ENCODE data around the gene MTUS2. TPM values are rescaled to one million over a fixed set of nuclear protein-coding genes. Genes with fewer than 3 reads are reported as not detected.

MTUS2 gene
- total RNA-seq, 6 donors from 2014 or later = 0.11 to 1.6 (median 0.20) TPM; not detected in 1

DNA sequence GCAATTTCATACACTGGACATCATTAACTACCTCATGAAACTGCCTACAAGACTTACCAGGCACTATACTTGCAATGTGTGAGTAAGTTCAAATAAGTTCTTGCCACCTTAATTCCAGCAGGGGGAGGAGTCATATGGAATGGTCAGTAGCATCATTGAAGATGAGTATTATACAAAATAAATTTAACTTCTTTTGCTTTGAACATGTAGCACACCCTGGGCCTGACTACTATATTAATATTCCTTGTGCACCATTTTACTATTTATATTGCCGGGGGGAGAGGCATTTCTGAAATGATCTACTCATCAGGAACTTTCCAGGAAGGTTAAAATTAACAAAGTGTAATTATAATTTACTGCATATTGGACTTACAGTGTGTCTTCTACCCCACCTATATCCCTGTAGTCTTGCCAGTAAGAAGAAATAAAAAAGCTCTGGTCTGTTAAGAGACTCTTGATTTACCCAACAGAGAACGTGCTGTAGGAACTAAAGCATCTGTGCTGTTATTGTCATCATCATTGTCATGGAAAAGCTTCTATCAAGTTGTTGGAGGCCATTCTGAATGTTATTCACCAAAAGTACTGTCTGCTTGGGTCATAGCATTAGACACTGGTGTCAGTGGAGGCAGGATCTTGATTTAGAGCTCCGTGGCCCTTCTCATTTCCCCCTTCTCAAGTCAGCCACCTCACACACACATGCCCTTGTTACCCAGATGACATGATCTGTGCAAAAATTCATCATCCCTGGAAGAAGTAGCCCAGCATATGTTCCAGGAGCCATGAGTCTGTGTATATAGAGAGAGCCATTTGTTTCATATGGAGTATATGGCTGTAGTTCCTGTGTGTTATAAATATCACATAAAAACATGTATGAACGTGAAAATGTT is 147.1 kb downstream of the MTUS2 start:
- DNase-seq (no peak), ATAC-seq (ENCODE audit: low FRiP score in 2 of 2) (no peak)
- no peaks in the 10 kb centered on the region for H3K4me1 ChIP-seq
- no peaks in the 10 kb centered on the region for H3K36me3 ChIP-seq
- WGBS, 2 donors = 74 to 80% methylated on average over 4 of the region's 4 CpGs
- H3K27ac ChIP-seq = no peak overlapping the region
- no peaks in the 10 kb centered on the region for H3K27me3 ChIP-seq
- TF ChIP-seq CTCF (IDR thresholded peaks at IDR 0.05) = no peak
- H3K9me3 ChIP-seq = no peaks in the 10 kb centered on the region
- no peak overlapping the region for H3K4me3 ChIP-seq

- ATAC-seq (ENCODE audit: low FRiP score in 2 of 2) = no peak
- 85 to 90% methylated on average over 1 of the region's 1 CpG for WGBS, 2 donors
- H3K36me3 ChIP-seq = no peaks in the 10 kb centered on the region
These were observed 156.1 kb downstream of the MTUS2 start for GRCh38 chr13:28976195-28976594.

DNA sequence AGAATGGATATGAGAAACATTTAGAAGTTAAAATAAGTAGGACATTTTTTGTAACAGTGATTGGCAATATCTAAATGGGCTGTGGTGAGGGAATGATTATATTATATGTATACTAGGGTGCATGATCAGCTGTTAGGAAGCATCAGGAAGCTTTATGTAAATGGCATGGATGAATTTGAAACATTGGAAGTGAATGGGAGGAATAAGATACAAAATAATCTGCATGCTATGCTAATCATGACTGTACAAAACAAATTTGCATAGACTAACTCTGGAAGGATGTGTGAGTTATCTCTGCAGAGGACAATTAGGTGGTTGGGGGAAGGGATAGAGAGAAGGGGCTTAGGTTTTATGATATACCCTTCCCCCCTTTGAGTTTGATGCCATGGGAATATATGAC is 156.5 kb downstream of the MTUS2 start:
- DNase-seq (no peak), ATAC-seq (ENCODE audit: low FRiP score in 2 of 2) (no peak)
- Histone ChIP-seq H3K36me3 (no peaks in the 10 kb centered on the region), H3K4me1 (no peaks in the 10 kb centered on the region), H3K27ac (no peak overlapping the region), H3K9me3 (no peaks in the 10 kb centered on the region), H3K27me3 (no peaks in the 10 kb centered on the region), H3K4me3 (no peak overlapping the region)
- TF ChIP-seq CTCF (IDR thresholded peaks at IDR 0.05) (no peak), POLR2AphosphoS5 (IDR thresholded peaks at IDR 0.05) (no peak), POLR2A (IDR thresholded peaks at IDR 0.05) (no peak), EP300 (IDR thresholded peaks at IDR 0.05) (no peak)

More at GRCh38 chr13:28976195-28976594, 156.1 kb downstream of the MTUS2 start:
- Histone ChIP-seq H3K4me1 (no peaks in the 10 kb centered on the region), H3K9me3 (no peaks in the 10 kb centered on the region), H3K4me3 (no peak overlapping the region), H3K27me3 (no peaks in the 10 kb centered on the region), H3K27ac (no peak overlapping the region)
- no peak for DNase-seq
- no peak for TF ChIP-seq POLR2AphosphoS5 (IDR thresholded peaks at IDR 0.05)
- no peak for TF ChIP-seq POLR2A (IDR thresholded peaks at IDR 0.05)
- TF ChIP-seq CTCF (IDR thresholded peaks at IDR 0.05) = no peak
- no peak for TF ChIP-seq EP300 (IDR thresholded peaks at IDR 0.05)

GRCh38 chr13:28978574-28978973 is 158.4 kb downstream of the MTUS2 start:
- Histone ChIP-seq H3K4me3 (no peak overlapping the region), H3K27ac (no peak overlapping the region)
- WGBS, 2 donors = 87 to 92% methylated on average over 3 of the region's 3 CpGs

More at GRCh38 chr13:28978574-28978973, 158.4 kb downstream of the MTUS2 start:
- DNase-seq (no peak), ATAC-seq (ENCODE audit: low FRiP score in 2 of 2) (no peak)
- TF ChIP-seq POLR2A (IDR thresholded peaks at IDR 0.05) (no peak), CTCF (IDR thresholded peaks at IDR 0.05) (no peak), EP300 (IDR thresholded peaks at IDR 0.05) (no peak), POLR2AphosphoS5 (IDR thresholded peaks at IDR 0.05) (no peak)
- no peaks in the 10 kb centered on the region for H3K36me3 ChIP-seq
- H3K4me1 ChIP-seq = no peaks in the 10 kb centered on the region
- no peaks in the 10 kb centered on the region for H3K9me3 ChIP-seq
- H3K27me3 ChIP-seq = no peaks in the 10 kb centered on the region
